ENCODE data around the gene APOBEC3A.

The APOBEC3A gene

GRCh38 chr22:38965614-38966379 is 8.4 kb downstream of the APOBEC3A start:
- TF ChIP-seq EZH2 (IDR thresholded peaks at IDR 0.05; ENCODE audit: borderline replicate concordance, low read length), result no peak
- TF ChIP-seq CTCF (IDR thresholded peaks at IDR 0.05; ENCODE audit: low read length), result no peak
- Histone ChIP-seq H3K9me2 (ENCODE audit: low read depth, low read length) (no peaks in the 10 kb centered on the region), H4K20me1 (ENCODE audit: insufficient read depth, low read length) (no peaks in the 10 kb centered on the region), H3K4me2 (ENCODE audit: low read length) (no peak overlapping the region), H3K79me2 (ENCODE audit: insufficient read depth, low read length) (no peaks in the 10 kb centered on the region), H2AFZ (ENCODE audit: low read length) (no peak overlapping the region), H3K27ac (ENCODE audit: low read depth, low read length, poor library complexity, severe bottlenecking) (no peak overlapping the region), H3K27me3 (ENCODE audit: insufficient read depth, low read length) (no peaks in the 10 kb centered on the region; the same call in 1 of the 2 replicates), H3K4me3 (ENCODE audit: low read depth, low read length, poor library complexity, severe bottlenecking) (no peak overlapping the region), H3K4me1 (ENCODE audit: insufficient read depth, low read length, severe bottlenecking) (no peaks in the 10 kb centered on the region), H3K9ac (ENCODE audit: low read length) (no peak overlapping the region), H3F3A (ENCODE audit: insufficient read depth, low read length) (no peaks in the 10 kb centered on the region), H3K9me3 (ENCODE audit: low read length) (no peaks in the 10 kb centered on the region), H3K36me3 (ENCODE audit: insufficient read depth, low read length) (no peaks in the 10 kb centered on the region)

- Histone ChIP-seq H3K9ac (ENCODE audit: low read length) (no peak overlapping the region), H3K27me3 (ENCODE audit: insufficient read depth, low read length) (no peaks in the 10 kb centered on the region; the same call in 1 of the 2 replicates), H4K20me1 (ENCODE audit: insufficient read depth, low read length) (no peaks in the 10 kb centered on the region), H3K9me2 (ENCODE audit: low read depth, low read length) (no peaks in the 10 kb centered on the region), H3F3A (ENCODE audit: insufficient read depth, low read length) (no peaks in the 10 kb centered on the region), H3K9me3 (ENCODE audit: low read length) (no peaks in the 10 kb centered on the region), H3K4me1 (ENCODE audit: insufficient read depth, low read length, severe bottlenecking) (no peaks in the 10 kb centered on the region), H3K4me3 (ENCODE audit: low read depth, low read length, poor library complexity, severe bottlenecking) (no peak overlapping the region), H3K79me2 (ENCODE audit: insufficient read depth, low read length) (no peaks in the 10 kb centered on the region), H2AFZ (ENCODE audit: low read length) (no peak overlapping the region), H3K4me2 (ENCODE audit: low read length) (no peak overlapping the region), H3K36me3 (ENCODE audit: insufficient read depth, low read length) (no peaks in the 10 kb centered on the region), H3K27ac (ENCODE audit: low read depth, low read length, poor library complexity, severe bottlenecking) (no peak overlapping the region)
- TF ChIP-seq EZH2 (IDR thresholded peaks at IDR 0.05; ENCODE audit: borderline replicate concordance, low read length) (no peak), CTCF (IDR thresholded peaks at IDR 0.05; ENCODE audit: low read length) (no peak)
Measured at GRCh38 chr22:38966380-38966702, 8.9 kb downstream of the APOBEC3A start.

GRCh38 chr22:38966942-38967341 is 9.5 kb downstream of the APOBEC3A start:
- Histone ChIP-seq H3K9ac (ENCODE audit: low read length) (no peak overlapping the region), H3K36me3 (ENCODE audit: insufficient read depth, low read length) (no peaks in the 10 kb centered on the region), H3K27ac (ENCODE audit: low read depth, low read length, poor library complexity, severe bottlenecking) (no peak overlapping the region), H3F3A (ENCODE audit: insufficient read depth, low read length) (no peaks in the 10 kb centered on the region), H3K4me2 (ENCODE audit: low read length) (no peak overlapping the region), H2AFZ (ENCODE audit: low read length) (no peak overlapping the region), H3K4me1 (ENCODE audit: insufficient read depth, low read length, severe bottlenecking) (no peaks in the 10 kb centered on the region), H3K27me3 (ENCODE audit: insufficient read depth, low read length) (no peaks in the 10 kb centered on the region; the same call in 1 of the 2 replicates), H4K20me1 (ENCODE audit: insufficient read depth, low read length) (no peaks in the 10 kb centered on the region), H3K9me3 (ENCODE audit: low read length) (no peaks in the 10 kb centered on the region), H3K79me2 (ENCODE audit: insufficient read depth, low read length) (no peaks in the 10 kb centered on the region), H3K4me3 (ENCODE audit: low read depth, low read length, poor library complexity, severe bottlenecking) (no peak overlapping the region), H3K9me2 (ENCODE audit: low read depth, low read length) (no peaks in the 10 kb centered on the region)
- no peak for TF ChIP-seq CTCF (IDR thresholded peaks at IDR 0.05; ENCODE audit: low read length)
- no peak for TF ChIP-seq EZH2 (IDR thresholded peaks at IDR 0.05; ENCODE audit: borderline replicate concordance, low read length)

Data from OCI-LY1 (cell line).